HG02981 (cell line): Measurements from ENCODE around the gene CNIH2.
A peak's percentile ranks its signal among the peaks of the same experiment; 100 is the strongest.

Source experiments
- ATAC-seq: cut with Tn5 transposase; IDR thresholded peaks from one replicate; pipeline ENCODE4 v1.9.1; 2021; ENCODE audit warnings: mild to moderate bottlenecking, moderate library complexity; ENCODE audit not compliant: unreplicated experiment

The CNIH2 gene

GRCh38 chr11:66327171-66328030, 49.4 kb downstream of the CNIH2 start:
- ATAC-seq, result no peak

GRCh38 chr11:66328031-66328301, 50.0 kb downstream of the CNIH2 start:
- ATAC-seq, result no peak

GRCh38 chr11:66328302-66329144, 50.5 kb downstream of the CNIH2 start:
- ATAC-seq, result peak; percentile 63

GRCh38 chr11:66329165-66329673, 51.2 kb downstream of the CNIH2 start:
- no peak for ATAC-seq

- no peak for ATAC-seq
Observed at GRCh38 chr11:66330931-66331330, 53.0 kb downstream of the CNIH2 start.

GRCh38 chr11:66331542-66332370, 53.8 kb downstream of the CNIH2 start:
- ATAC-seq, result no peak

GRCh38 chr11:66332371-66333219, 54.6 kb downstream of the CNIH2 start:
- ATAC-seq, result no peak

- no peak for ATAC-seq
Observed at GRCh38 chr11:66333220-66333877, 55.4 kb downstream of the CNIH2 start.
